Neural cell (in vitro differentiated cells): ENCODE measurements around the gene TMEM94.

Source experiments
- CTCF ChIP-seq: fragments of 450-650 bp; IDR thresholded peaks from 2 replicates; pipeline ENCODE4 v1.5.1; 2014; ENCODE audit warnings: antibody characterized with exemption, mild to moderate bottlenecking, moderate library complexity; ENCODE audit not compliant: poor library complexity, severe bottlenecking
- EP300 ChIP-seq: fragments of 450-650 bp; conservative IDR thresholded peaks from 2 replicates; pipeline ENCODE4 v1.6.1; 2014; ENCODE audit warnings: antibody characterized with exemption, mild to moderate bottlenecking, moderate library complexity; ENCODE audit not compliant: poor library complexity, severe bottlenecking
- EZH2 ChIP-seq: fragments of 200-600, 300-800 bp; shearing (Covaris generic), sonication (generic); IDR thresholded peaks from 2 replicates; pipeline ENCODE4 v1.6.1; 2014; ENCODE audit warnings: antibody characterized with exemption, low read length, borderline replicate concordance, mild to moderate bottlenecking; ENCODE audit not compliant: insufficient read depth, poor library complexity, severe bottlenecking
- MXI1 ChIP-seq: fragments of 450-650 bp; conservative IDR thresholded peaks from 2 replicates; pipeline ENCODE4 v1.6.1; 2014; ENCODE audit warnings: antibody characterized with exemption, mild to moderate bottlenecking; ENCODE audit not compliant: poor library complexity, severe bottlenecking
- POLR2AphosphoS5 ChIP-seq: IDR thresholded peaks from 2 replicates; pipeline ENCODE4 v1.6.1; 2012
- RAD21 ChIP-seq: fragments of 450-650 bp; conservative IDR thresholded peaks from 2 replicates; pipeline ENCODE4 v1.6.1; 2014; ENCODE audit warnings: antibody characterized with exemption, mild to moderate bottlenecking, moderate library complexity
- REST ChIP-seq: IDR thresholded peaks from 2 replicates; pipeline ENCODE4 v1.6.1; 2012; ENCODE audit warnings: borderline replicate concordance
- SMC3 ChIP-seq: fragments of 450-650 bp; conservative IDR thresholded peaks from 2 replicates; pipeline ENCODE4 v1.6.1; 2014; ENCODE audit warnings: antibody characterized with exemption, mild to moderate bottlenecking, moderate library complexity; ENCODE audit not compliant: poor library complexity
- TAF1 ChIP-seq: IDR thresholded peaks from 2 replicates; pipeline ENCODE4 v1.6.1; 2012; ENCODE audit warnings: low read depth

- TF ChIP-seq CTCF (no peak), EZH2 (no peak), MXI1 (no peak), POLR2AphosphoS5 (no peak), REST (no peak), RAD21 (no peak), SMC3 (no peak), TAF1 (no peak), EP300 (no peak)
Measured at GRCh38 chr17:75414488-75414887, 41.9 kb upstream of the TMEM94 start.
